SK-N-MC (cell line): ENCODE data around the gene CELSR2.

Experiments
- DNase-seq: peaks from one replicate; pipeline ENCODE4 v3.0.0-alpha.2; 2011; ENCODE audit warnings: low read depth, low spot score
- H3K27ac ChIP-seq: fragments of 200-600 bp; sonication (generic); 2 replicates; pipeline ENCODE4 v1.5.1; 2016; ENCODE audit warnings: mixed run types
- H3K36me3 ChIP-seq: fragments of 200-600 bp; sonication (generic); 2 replicates; pipeline ENCODE4 v1.6.1; 2017; ENCODE audit warnings: antibody characterized with exemption, low read length, mixed read lengths; ENCODE audit not compliant: insufficient read depth
- H3K4me3 ChIP-seq: fragments of 200-600 bp; sonication (generic); 2 replicates; pipeline ENCODE4 v1.5.1; 2016
- H3K9ac ChIP-seq: fragments of 200-600 bp; sonication (generic); 2 replicates; pipeline ENCODE4 v1.8.0; 2017; ENCODE audit warnings: mixed run types, mixed read lengths; ENCODE audit not compliant: insufficient read length
- H3K9me3 ChIP-seq: fragments of 200-600 bp; sonication (generic); 2 replicates; pipeline ENCODE4 v1.6.1; 2017; ENCODE audit warnings: low read depth, mild to moderate bottlenecking, antibody characterized with exemption, low read length, moderate library complexity, mixed read lengths
- EZH2 ChIP-seq: fragments of 200-600 bp; sonication (generic); IDR thresholded peaks from one replicate; pipeline ENCODE4 v1.6.1; 2017; ENCODE audit warnings: antibody characterized with exemption
- FOXP2 ChIP-seq: optimal IDR thresholded peaks from 2 replicates; pipeline ENCODE3; 2011; ENCODE audit warnings: mild to moderate bottlenecking, moderate library complexity; ENCODE audit not compliant: insufficient read depth; ENCODE audit errors: extremely low read length, control extremely low read depth
- POLR2AphosphoS5 ChIP-seq: IDR thresholded peaks from 2 replicates; pipeline ENCODE4 v1.6.1; 2012; ENCODE audit warnings: mild to moderate bottlenecking, low read depth, low read length, borderline replicate concordance

Gene CELSR2

GRCh38 chr1:109252893-109253802 is 3.8 kb downstream of the CELSR2 start:
- Histone ChIP-seq H3K4me3 (peak overlapping the region; percentile 72), H3K9me3 (no peaks in the 10 kb centered on the region), H3K36me3 (no peaks in the 10 kb centered on the region; the same call in 1 of the 2 replicates), H3K9ac (peak overlapping the region; percentile 80), H3K27ac (peak overlapping the region; percentile 73)
- no peak for DNase-seq
- peak; percentile 11 for TF ChIP-seq FOXP2
- TF ChIP-seq EZH2: no peak
- TF ChIP-seq POLR2AphosphoS5: peak; percentile 48; the same call in 1 of the 2 replicates

GRCh38 chr1:109253803-109254620 is 4.7 kb downstream of the CELSR2 start:
- no peak; the same call in 1 of the 2 replicates for TF ChIP-seq POLR2AphosphoS5
- no peak for TF ChIP-seq EZH2
- no peak for TF ChIP-seq FOXP2
- no peak for DNase-seq
- Histone ChIP-seq H3K4me3 (peak overlapping the region; percentile 72), H3K9ac (peak overlapping the region; percentile 80), H3K27ac (peak overlapping the region; percentile 73), H3K36me3 (peaks cover 1% of the 10 kb centered on the region; the same call in 1 of the 2 replicates), H3K9me3 (no peaks in the 10 kb centered on the region)

DNA sequence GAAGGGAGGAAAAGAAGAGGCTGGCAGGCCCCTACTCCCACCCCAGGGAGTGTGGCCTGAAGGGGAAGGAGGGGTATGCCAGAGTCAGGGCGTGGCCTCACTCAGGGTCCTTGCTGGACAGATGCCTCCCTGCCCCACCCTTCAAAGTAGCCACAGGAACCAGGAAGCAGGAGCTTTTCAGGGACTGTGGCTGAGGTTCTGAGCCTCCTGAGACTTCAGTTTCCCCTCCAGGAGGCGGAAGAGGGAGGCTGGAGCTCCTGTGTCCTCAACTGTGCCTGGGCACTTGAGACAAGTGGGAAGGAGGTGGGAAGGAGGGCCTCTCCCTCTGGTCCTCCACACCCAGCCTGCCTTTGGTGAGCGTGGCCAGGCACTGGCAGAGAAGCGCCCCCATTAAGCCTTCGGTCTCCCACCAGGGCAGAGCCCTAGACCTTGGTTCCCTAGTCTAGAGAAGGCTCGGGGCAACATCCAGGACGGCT is 5.3 kb downstream of the CELSR2 start:
- Histone ChIP-seq H3K9ac (no peak overlapping the region), H3K4me3 (peak overlapping the region; percentile 72; the same call in 1 of the 2 replicates), H3K9me3 (no peaks in the 10 kb centered on the region), H3K27ac (no peak overlapping the region), H3K36me3 (peaks cover 3% of the 10 kb centered on the region; the same call in 1 of the 2 replicates)
- DNase-seq: no peak
- TF ChIP-seq EZH2 (no peak), FOXP2 (no peak), POLR2AphosphoS5 (no peak)

DNA sequence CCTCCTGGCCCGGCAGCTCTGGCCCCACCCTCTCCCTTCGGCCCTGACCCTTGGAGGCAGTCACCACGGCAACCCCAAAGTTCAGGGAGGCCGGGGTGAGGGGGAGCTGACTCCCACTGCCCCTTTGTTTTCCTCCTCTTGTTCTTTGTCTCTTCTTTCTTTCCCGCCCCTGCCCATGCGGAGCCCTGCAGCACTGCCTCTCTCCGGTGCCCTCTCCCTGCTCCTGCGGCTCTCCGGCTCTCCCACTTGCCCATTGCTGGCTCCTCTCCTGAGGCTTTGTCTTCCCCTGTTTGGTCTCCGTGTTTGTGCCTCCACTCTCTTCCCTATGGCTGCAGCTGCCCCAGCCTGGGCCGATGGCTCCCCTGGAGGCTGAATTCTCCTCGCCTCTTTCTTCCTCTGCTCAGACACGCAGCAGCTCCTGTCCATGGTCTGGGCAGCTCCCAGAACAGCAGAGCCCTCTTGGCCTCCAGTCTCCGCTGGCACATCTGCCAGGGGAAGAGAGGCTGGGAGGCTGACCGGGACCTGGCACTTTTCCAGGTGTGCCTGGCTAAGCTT is 5.8 kb downstream of the CELSR2 start:
- DNase-seq: no peak
- no peak overlapping the region for H3K27ac ChIP-seq
- peaks cover 3% of the 10 kb centered on the region; the same call in 1 of the 2 replicates for H3K36me3 ChIP-seq
- H3K9ac ChIP-seq: no peak overlapping the region
- H3K4me3 ChIP-seq: no peak overlapping the region
- no peaks in the 10 kb centered on the region for H3K9me3 ChIP-seq
- TF ChIP-seq POLR2AphosphoS5 (no peak), EZH2 (no peak), FOXP2 (no peak)

GRCh38 chr1:109255678-109256077 is 6.3 kb downstream of the CELSR2 start:
- Histone ChIP-seq H3K4me3 (no peak overlapping the region), H3K36me3 (peaks cover 3% of the 10 kb centered on the region; the same call in 1 of the 2 replicates), H3K9me3 (no peaks in the 10 kb centered on the region), H3K27ac (no peak overlapping the region), H3K9ac (no peak overlapping the region)
- no peak for DNase-seq
- TF ChIP-seq EZH2 (no peak), FOXP2 (no peak), POLR2AphosphoS5 (no peak)

- no peak for DNase-seq
- Histone ChIP-seq H3K9me3 (no peaks in the 10 kb centered on the region), H3K9ac (no peak overlapping the region), H3K36me3 (peaks cover 3% of the 10 kb centered on the region; the same call in 1 of the 2 replicates), H3K27ac (no peak overlapping the region), H3K4me3 (no peak overlapping the region)
- no peak for TF ChIP-seq POLR2AphosphoS5
- no peak for TF ChIP-seq FOXP2
- TF ChIP-seq EZH2: no peak
Measured at GRCh38 chr1:109256085-109256484, 6.7 kb downstream of the CELSR2 start.

GRCh38 chr1:109256971-109257681 is 7.8 kb downstream of the CELSR2 start:
- DNase-seq: no peak
- Histone ChIP-seq H3K9ac (no peak overlapping the region), H3K36me3 (peaks cover 3% of the 10 kb centered on the region; the same call in 1 of the 2 replicates), H3K9me3 (no peaks in the 10 kb centered on the region), H3K4me3 (no peak overlapping the region), H3K27ac (peak overlapping the region; percentile 11; the same call in 1 of the 2 replicates)
- TF ChIP-seq EZH2: no peak
- no peak for TF ChIP-seq FOXP2
- no peak for TF ChIP-seq POLR2AphosphoS5
